Fibroblast of upper back skin (primary cell): Measurements from ENCODE around the gene MEF2B.
"Not testable (repeated sequence)": the region's sequence is repeated elsewhere in the genome, so short reads cannot be mapped to it uniquely, and the experiment has no call there.

Experiments
- DNase-seq: peaks from one replicate; pipeline ENCODE4 v3.0.0-alpha.2; 2013

Gene MEF2B

DNA sequence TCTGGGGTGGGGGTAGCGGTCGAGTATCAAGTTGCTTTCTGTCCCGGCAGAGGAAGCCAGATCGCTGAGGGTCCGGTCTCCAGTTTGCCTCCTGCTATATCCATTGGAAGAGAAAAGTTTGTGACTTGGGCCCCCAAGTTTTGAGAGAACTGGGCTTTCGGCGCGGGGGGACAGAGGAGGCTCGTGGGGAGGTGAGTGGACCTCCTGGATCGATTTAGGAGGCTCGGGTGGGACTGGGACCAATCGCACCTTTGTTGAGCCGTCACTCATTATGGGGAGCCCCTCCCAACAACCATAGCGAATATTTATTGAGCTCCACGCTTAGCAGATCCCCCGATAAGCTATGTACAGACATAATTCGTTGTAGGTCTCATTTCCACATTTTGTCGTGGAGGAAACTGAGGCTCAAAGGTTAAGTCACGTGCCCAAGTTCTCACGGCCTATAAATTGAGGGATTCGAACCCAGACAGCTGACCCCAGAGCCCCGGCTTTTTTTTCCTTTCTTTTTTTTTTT lies 22.9 kb upstream of the MEF2B start:
- DNase-seq, result no peak

DNA sequence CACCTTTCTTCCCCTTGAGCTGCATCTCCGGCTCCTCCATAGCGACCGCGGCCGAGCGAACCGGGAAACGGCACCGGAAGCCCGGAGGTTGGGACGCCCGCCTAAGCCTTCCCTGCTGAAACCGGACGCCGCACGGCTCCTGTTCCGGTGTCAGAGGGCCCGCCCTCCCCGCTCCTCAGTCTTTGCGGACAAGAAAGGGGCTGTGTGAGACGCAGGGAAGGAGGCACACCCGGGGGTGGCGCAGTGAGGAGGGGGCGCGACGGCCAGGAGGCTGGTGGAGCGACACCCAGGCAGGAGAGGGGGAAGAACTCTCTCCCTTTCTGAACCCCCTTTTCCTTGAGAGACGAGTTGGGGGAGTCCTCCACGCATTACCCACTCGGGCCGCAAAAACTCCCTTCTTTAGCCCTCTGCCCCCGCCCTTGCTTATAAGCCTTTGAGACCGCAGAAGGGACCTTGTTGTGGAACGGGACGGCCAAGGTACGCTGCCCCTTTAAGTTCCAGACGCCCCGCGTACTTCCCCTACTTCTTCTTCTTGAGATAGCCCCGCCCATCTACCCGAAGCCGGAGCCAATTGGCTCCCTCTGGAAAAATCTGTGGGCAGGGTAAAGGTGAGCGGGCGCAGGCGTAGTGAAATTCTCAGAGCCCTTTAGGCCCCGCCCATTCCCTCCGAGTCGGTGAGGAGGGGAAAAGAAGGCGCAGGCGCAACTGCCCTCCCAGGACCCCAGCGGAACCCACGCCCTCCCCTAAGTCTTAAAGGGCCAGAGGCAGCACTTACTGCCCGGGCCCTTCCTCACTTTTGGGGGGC lies 22.2 kb upstream of the MEF2B start, which contains the start of the genes BORCS8 and RFXANK:
TSS of gene BORCS8 (minus strand) at position 75 of the 805 bp plus-strand sequence. CDS start at position 40, 35 bp downstream.
TSS of gene RFXANK (plus strand) at position 181 of the 805 bp plus-strand sequence. CDS start 1,689 bp downstream, outside the sequence.
- peak; percentile 100 for DNase-seq

DNA sequence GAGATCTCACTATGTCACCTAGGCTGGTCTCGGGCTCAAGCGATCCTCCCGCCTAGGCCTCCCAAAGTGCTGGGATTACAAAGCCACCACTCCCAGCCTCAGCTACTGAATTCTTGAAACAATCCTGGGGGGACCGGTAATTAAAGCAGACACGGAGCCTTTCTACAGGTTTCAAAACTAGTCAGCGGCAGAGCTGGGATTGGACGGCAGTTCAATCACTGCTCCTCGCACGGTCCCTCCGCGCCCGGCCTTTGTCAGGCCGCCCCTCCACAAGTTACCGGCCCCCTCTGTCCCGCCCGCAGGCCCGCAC lies 21.7 kb upstream of the MEF2B start:
- no peak for DNase-seq

DNA sequence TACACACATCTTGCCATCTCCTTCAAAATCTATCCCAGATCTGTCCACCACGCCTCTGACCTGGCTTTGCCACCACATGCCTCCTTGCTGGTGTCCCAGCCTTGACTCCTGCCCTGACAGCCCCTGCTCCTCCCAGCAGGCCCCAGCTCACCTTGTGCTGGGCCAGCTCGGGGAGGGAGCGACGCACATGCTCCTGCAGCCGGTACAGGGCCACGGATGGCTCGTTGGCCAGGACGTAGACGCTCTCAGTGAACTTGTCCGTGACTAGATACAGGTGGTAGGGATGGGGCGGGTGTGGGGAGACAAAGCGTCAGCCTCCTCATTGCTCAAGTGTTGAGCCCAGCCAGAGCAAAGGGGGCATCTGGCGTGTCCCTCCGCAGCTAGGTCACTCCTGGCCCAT lies 16.7 kb upstream of the MEF2B start:
- DNase-seq, result no peak

DNA sequence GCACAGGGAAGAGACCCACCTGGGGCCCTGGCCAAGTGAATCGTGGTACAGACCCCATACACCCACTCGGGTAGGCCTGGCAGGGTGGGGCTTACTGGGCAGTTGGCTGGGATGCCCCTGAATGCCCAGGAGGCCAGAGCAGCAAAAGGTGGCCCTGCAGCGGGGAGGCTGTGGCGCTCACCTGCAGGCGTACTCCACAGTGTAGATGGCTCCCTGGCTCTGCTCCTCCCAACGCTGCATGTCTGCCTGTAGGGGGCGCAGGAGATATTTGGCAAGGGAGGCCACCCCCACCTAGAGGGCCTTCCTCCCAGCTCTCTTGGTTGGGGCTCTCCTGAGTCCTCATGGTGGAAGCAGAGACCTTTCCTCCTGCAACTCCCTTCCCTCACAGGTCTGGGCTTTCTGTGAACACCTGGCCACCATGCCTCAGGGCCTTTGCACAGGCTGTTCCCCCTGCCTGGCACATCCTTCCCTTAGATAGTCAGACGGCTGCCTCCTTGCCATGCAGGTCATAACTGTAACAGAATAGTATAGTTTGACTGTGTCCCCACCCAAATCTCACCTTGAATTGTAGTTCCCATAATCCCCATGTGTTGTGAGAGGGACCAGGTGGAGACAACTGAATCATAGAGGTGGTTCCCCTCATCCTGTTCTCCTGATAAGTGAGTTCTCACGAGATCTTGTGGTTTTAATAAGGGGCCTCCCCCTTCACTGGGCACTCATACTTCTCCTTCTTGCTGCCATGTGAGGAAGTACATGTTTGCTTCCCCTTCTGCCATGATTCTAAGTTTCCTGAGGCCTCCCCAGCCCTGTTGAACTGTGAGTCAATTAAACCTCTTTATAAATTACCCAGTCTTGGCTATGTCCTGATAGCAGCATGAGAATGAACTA lies 16.0 kb upstream of the MEF2B start:
- peak; percentile 23 for DNase-seq

DNA sequence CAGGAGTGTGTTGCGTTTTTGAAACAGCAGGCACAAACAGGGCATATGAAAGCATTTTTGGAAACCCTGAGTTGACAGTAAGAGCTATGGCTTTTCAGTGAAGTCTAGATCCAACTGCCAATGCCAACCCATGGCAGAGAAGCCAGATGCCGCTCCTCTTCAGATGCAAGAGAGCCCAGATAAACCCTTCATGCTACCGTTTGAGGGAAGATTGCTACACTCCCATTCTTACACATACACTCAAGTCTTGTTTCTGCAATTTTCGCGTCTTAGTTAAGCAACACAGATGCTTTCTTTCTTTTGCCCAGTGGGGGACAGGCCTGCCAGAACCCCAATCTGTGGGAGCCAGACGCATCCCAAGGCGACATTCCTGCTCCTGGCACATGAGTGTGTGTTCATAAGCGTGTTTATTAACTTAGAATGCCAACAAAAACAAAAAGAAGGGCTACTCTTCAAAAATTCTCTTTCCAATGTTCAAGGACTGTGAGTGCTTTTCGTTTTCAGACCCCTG lies 11.5 kb upstream of the MEF2B start:
- no peak for DNase-seq

DNA sequence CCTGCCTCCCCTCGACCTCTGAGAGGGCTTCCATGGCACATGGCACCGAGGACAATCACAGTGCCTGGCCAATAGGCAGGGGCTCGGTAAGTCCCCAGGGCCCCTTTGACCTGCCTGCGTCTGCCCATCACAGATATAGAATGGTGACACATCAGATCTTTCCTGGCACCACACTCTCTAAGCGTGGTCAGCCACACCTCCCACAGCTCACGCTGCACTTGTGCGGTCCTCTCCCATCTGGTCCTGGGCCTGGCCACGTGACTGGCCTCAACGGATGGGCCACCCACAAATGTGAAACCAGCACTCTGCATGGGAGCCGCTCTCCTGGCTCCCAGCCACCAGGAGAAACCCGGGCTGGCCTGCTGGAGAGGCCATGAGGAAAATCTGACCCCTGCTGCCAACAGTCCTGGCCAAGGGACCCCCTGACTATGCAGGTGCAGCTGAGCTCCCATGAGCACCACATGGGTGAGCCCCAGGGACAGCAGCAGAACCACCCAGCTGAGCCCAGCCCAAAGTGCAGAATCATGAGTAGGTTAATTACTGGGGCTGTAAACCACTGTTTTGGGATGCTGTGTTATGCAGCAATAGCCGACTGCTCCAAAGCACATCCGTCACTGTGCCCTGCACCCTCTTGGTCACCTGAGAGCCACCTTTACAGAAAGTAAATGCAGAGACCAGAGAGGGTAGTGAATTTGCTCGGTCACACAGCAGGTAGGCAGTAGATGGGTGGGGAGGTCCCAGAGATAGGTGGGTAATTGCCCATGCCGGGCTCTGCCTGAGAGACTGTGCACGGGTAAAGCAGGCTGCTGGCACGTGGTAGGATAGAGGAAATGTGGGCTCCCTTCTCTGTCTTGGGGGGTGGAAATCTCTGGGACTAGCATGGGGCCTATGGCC lies 9.7 kb upstream of the MEF2B start:
- DNase-seq, result no peak

DNA sequence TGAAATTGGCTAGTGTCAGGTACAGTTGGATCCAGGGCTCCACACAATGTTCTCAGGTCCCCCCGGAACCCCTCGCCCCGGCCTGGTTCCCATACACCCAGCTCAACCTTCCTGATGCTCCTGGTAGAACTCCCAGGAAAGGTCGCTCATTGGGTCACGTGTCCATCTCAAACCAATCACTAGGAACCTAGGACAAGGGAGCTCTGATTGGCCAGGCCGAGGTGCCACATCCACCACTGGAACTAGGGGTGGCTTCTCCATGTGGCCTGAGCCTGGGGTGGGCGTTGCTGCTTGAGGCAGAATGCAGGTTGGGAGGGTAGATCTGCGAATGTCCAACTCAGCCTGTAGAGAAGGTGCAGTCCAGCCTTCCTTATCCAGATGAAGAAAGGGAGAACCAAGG lies 6.9 kb upstream of the MEF2B start:
- no peak for DNase-seq

DNA sequence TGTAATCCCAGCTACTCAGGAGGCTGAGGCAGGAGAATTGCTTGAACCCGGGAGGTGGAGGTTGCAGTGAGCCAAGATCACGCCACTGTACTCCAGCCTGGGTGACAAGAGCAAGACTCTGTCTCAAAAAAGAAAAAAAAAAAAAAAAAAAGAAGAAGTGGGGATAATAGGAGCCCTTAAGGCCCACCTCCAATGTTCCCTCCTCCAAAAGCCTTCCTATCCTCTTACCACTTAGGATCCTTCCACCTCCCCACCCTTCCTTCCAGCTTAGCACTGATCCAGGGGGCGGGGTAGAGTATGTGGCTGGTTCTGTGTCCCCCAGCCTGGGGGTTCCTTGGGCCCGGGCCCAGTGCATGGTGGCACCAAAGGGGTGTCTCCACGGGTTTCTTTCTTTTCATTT lies 3.2 kb upstream of the MEF2B start:
- DNase-seq, result not testable (repeated sequence)

DNA sequence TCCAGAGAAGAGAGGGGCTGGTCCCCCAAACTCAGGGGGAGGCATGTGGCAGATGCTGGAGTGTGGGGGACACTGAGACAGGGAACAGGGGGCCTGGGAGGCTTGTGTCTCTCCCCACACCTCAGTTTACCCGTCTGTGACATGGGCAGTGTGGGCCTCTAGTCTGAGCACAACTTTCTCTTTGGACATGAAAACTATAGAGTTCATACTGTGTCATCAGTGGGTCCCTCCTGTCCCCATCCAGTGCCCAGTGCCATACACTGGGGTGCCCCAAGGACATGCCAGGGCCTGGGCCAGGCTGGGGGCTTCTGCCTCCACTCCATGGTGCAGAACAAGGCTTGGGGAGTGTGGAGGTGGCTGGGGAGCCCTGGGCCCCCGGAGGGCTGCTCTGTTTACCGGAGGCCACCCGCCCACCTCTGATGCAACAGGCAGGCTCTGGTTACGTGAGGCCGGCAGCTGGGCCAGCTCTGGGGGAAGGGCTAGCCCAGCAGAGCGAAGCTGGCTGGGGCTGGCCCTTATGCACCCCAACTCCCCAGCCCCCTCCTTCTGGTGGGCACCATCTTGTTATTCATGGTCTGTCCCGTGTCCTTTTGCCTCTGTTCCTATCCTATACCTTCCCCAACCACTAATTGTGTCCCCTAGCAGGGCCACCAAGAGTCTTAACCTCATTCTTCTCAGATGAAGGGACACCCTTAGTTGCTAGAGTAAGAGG lies 1.9 kb upstream of the MEF2B start:
- DNase-seq, result peak; percentile 79

DNA sequence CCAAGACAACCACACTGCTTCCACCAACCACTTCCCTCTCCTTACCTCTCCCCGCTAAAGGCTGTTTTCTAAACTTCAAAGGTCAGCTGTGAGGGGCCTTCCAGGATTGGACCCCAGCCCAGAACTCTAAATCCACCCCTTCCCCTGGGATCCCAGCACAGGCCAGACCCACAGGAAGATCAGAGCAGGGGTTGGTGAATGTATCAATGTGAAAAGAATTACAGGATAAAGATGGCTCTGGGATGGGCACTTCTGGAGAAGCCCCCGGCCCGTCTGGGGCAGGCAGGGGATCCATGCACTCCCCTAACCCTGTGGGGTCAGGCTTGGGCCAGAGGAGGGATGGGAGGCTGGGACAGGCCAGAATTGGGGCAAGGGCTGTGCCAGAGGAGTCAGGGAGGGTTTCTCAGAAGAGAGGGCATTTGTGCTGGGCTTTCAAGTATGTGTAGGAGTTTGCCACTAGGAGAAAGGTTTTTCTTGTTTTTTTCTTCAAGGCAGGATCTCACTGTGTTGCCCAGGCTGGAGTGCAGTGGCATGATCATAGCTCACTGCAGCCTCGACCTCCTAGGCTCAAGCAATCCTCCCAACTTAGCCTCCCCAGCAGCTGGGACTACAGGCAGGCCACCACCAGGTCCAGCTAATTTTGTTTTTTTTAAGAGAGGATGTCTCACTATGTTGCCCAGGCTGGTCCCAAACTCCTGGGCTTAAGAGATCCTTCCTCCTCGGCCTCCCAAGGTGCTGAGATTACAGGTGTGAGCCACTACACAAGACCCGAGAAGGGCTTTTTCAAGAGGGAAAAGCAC lies 1.0 kb upstream of the MEF2B start:
- peak; percentile 54 for DNase-seq

DNA sequence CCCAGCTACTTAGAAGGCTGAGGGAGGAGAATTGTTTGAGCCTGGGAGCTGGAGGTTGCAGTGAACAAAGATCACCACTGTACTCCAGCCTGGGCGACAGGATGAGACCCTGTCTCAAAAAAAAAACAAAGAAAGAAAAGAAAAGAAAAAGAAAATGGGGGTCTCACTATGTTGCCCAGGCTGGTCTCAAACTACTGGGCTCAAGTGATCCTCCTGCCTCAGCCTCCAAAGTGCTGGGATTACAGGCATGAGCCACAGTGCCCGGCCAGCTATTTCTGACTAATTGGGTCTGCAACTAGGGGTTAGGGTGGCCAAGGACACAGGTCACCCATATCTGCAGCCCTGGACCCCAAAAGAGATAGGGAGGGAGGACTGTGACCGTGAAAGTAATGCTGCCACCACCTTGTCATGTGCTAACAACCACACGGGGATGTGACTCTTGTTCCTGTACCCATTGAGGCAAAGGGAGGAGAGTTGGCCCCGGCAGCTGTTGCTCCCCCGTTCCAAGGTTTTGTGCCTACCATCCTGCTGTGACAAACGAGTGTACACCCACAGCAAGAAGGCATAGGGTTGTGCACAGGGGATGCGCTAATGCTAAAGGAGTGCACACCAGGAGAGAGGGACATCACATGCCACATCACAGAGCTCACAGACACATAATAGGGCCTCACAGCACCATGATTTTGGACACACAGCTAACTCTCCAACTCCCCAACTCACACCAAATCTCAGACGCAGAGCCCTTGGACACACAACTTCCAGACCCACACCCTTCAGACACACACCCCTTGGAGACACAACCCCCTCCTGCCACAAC lies 619 bp downstream of the MEF2B start:
- no peak for DNase-seq

DNA sequence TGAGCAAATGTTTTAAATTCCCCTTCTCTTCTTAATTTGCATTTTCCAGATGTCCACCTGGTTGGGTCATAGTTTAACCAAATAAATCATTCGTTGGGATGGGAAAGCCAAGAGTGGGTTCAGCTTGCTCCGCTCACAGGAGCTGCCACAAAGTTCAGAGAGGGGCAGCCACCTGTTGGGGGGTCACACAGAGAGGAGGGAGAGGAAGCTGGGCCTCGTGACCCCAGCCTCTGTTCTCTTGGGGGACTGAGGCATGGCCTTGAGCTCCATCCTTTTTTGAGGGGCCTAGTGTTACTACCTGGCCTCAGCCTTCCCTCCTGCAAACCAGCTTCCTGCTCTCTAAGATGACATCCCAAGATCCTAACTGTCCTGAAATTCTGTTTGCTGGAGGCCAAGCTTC lies 2.5 kb downstream of the MEF2B start:
- DNase-seq, result no peak

DNA sequence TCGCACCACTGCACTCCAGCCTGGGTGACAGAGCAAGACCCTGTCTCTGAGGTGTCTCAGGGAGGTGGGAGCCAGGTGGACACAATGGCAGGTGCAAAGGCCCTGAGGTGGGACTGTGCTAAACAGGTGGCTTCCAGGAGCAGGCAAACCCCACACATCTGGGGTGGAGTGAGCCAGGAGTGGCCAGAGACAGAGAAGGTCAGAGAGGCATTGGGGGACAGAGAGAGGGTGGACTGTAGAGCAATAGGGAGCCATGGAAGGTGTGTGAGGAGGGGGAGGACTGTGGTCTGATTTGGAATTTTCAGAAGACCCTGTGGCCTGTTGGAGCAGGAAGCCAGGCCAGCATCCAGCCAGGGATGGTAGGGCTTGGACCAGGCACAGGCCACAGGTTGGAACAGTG lies 4.7 kb downstream of the MEF2B start:
- DNase-seq, result no peak

DNA sequence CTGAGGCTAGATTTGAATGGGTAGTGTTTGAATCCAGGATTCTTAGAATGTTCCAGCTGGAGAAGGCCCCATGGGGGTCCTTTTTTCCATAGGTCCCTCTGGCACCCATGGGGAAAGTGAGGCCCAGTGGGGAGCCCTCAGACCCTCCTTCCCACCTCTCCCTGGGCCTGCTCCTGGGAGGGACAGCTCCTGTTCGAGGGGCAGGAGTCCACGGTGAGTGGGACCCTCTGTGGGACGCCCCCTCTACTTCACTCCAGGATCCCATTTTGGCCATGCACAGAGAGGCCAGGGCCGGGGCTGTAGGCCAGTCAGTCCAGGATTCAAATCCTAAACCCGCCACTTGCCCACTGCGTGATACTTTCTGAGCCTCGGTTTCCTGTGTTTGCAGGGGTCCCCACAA lies 7.6 kb downstream of the MEF2B start:
- DNase-seq, result no peak

DNA sequence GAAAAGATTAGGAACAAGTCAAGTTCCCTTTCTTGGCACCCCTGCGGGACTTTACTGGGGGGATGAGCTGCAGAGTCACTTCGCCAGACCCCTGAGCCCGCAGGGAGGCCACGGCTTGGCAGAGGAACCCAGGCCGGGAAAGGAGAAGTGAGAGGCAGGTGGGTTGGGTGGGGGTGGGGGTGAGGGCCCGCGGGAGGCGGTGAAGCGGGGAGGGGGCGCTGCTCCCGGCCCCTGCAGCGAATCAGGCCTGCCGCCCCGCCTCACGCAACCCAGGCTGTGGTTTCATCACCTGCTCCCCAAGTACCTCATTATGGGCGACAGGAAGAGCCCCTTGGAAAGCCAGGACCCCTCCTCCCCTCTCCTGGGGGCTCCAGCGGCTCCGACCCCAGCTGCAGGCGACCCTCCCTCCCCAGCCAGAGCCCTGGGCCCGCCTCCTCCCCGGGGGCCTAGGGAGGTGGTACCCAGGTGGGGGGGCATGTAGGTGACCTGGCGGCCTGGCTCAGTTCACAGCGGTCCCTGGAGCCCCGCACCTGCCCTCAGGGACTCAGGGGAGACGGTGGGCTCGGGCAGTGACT lies 9.5 kb downstream of the MEF2B start:
- DNase-seq, result no peak

DNA sequence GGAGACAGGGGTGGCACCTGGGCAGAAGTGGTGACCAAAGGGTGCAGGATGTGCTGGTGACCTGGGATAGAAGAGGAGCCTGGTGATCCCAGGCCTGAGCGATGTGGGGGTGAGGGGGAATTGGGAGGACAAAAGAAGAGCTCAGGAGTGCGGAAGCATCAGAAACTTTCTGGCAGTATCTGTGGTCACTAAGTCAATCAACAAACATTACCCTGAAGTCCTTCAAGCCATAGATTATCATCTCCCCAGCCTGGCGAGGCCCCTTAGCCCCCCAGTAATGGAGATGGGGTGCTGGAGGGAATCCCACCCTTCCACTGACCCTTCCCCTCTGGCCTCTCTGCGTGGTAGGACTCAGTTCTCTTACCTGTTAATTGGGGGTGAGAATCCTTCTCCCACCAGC lies 10.5 kb downstream of the MEF2B start:
- no peak for DNase-seq

DNA sequence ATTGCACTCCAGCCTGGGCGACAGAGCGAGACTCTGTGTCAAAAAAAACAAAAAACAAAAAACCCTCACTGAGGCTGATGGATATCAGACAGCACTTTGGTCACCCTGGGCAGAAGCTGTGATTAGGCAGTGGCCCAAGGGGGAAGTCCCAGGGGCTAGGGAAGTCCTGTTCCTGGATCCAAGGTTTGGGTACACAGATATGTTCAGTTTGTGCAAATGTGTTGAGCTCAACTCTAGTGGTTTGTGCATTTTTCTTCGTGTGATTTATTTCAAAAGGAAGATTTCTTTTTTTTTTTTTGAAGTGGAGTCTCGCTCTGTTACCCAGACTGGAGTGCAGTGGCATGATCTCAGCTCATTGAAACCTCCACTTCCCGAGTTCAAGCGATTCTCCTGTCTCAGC lies 12.3 kb downstream of the MEF2B start:
- no peak for DNase-seq

DNA sequence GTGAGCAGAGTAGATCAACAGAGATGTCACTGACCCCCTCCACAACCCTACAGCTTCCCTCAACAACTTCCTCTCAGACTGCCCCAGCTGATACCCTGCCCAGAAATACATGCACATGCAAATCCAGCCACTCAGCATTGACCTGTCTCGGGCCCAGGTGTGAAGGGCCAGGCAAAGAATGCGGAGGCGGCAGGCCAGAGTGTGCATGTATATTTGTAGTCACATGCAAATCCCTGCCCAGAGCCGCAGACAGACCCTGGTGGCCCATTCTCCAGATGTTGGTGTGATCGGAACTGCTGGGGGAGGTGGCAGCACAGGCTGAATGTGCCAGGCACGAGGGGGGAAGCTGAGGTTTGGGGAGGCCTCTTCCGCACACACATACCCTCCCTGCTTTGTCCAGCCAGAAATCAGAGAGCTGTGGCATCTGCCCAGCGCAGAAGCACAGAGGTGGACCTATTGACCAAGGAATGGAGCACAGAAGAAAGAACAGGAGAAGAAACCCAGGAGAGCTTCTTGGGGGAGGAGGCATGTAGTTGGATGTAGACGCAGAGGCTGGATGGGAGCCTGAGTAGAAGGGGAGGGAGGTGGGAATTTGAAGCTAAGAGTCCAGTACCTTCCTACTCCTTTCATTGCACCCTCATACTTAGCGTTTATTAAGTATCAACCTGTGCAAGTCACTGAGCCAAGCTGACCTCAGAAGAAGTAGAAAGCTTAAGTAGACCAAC lies 14.4 kb downstream of the MEF2B start:
- DNase-seq, result no peak
